GM08714 (cell line): Measurements from ENCODE around the gene THBS4.

Source experiments
- H3K4me3 ChIP-seq: fragments of 200-500 bp; sonication (Bioruptor generic); 2 replicates; pipeline ENCODE4 v1.5.1; 2014; ENCODE audit warnings: mild to moderate bottlenecking, low read length, inconsistent platforms
- ZNF274 ChIP-seq: IDR thresholded peaks from 2 replicates; pipeline ENCODE4 v1.6.1; 2012; ENCODE audit warnings: mild to moderate bottlenecking, low read depth, low read length

Gene THBS4

GRCh38 chr5:80060966-80061365 is 25.8 kb downstream of the THBS4 start:
- H3K4me3 ChIP-seq, result no peak overlapping the region
- no peak for TF ChIP-seq ZNF274

- no peak overlapping the region for H3K4me3 ChIP-seq
- TF ChIP-seq ZNF274, result no peak
Measured at GRCh38 chr5:80061547-80061946, 26.4 kb downstream of the THBS4 start.

- no peak for TF ChIP-seq ZNF274
- H3K4me3 ChIP-seq, result no peak overlapping the region
Measured at GRCh38 chr5:80064124-80064523, 29.0 kb downstream of the THBS4 start.

GRCh38 chr5:80067016-80067415 is 31.9 kb downstream of the THBS4 start:
- H3K4me3 ChIP-seq, result no peak overlapping the region
- no peak for TF ChIP-seq ZNF274

GRCh38 chr5:80067531-80068245 is 32.5 kb downstream of the THBS4 start:
- no peak overlapping the region for H3K4me3 ChIP-seq
- TF ChIP-seq ZNF274, result no peak

DNA sequence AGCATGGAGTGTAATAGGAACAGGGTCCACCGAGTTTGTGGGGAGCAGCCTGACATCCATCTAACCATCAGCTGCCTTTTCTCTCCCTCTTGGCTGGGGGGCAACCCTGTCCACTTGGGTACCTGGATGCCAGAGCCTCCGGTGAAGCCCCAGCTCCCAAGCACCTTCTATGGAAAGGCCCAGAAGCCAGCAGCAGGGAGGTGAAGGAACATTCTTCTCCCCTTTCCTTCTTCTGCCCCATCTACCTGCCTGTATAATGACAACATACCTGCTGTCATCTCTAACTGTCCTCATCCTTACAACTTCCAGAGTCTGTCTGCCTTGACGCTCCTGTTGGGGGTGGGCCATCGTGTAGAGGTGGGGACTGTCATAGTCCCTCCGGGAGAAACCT is 33.1 kb downstream of the THBS4 start:
- no peak overlapping the region for H3K4me3 ChIP-seq
- TF ChIP-seq ZNF274, result no peak

DNA sequence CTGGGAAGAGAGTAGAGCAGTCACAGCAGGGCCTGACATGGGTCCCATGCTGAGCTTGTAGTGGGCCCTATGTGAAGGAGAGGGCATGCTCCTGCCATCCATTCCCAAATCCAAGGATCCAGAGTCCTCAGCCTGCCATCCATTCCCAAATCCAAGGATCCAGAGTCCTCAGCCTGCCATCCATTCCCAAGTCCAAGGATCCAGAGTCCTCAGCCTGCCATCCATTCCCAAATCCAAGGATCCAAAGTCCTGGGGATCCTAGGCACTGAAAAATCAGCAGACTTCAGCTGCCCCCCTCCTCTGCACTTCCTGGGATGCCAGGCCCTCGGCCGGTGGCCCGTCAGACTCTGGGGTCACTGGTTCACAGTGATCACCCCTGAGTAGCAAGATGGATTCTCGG is 33.6 kb downstream of the THBS4 start:
- TF ChIP-seq ZNF274, result no peak
- H3K4me3 ChIP-seq, result no peak overlapping the region

- no peak overlapping the region for H3K4me3 ChIP-seq
- no peak for TF ChIP-seq ZNF274
Measured at GRCh38 chr5:80069251-80069800, 34.2 kb downstream of the THBS4 start.

DNA sequence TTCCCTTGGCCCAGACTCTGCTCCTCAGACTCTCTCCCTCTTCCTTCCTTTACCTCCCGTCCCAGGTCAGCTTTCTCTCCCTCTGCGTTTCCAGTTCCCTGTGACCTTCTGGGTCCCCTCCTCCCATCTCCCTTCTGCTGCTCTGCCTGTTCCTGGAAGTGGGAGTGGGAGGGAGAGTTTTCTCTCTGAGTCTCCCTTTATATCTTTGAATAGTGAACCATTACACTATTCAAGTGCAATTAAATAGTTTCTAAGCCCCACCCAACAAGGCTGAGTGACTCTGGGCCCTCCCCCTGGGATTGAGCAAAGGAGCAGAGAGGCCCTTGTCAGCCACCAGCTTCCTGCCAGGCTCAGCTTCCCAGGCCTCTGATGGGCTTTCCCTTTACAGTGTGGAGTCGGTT is 34.8 kb downstream of the THBS4 start:
- H3K4me3 ChIP-seq, result no peak overlapping the region
- TF ChIP-seq ZNF274, result no peak

DNA sequence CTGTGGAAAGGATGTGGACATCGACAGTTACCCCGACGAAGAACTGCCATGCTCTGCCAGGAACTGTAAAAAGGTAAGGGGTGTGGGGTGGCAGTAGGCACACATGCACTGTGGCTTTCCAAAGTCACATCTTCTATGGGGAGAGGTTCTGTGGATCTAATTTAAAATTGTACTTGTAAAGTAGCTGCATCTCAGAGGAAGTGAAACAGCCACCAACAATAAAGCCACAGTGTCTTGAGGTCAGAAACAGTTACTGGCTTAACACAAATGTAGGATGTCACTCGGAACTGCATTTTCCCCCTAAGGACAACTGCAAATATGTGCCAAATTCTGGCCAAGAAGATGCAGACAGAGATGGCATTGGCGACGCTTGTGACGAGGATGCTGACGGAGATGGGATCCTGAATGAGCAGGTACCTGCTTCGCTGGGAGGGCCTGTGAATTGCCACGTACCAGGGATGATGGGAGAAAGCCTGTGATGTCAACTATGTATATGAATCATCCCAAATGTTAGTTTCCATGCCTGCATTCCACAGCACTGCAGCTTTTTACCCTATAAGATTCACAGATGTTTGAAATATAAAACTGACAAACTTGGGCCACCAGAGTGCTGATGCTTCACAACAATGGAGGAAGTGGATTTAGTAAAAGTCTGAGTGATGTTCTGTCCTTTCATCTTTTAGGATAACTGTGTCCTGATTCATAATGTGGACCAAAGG is 35.3 kb downstream of the THBS4 start:
- no peak overlapping the region for H3K4me3 ChIP-seq
- no peak for TF ChIP-seq ZNF274

DNA sequence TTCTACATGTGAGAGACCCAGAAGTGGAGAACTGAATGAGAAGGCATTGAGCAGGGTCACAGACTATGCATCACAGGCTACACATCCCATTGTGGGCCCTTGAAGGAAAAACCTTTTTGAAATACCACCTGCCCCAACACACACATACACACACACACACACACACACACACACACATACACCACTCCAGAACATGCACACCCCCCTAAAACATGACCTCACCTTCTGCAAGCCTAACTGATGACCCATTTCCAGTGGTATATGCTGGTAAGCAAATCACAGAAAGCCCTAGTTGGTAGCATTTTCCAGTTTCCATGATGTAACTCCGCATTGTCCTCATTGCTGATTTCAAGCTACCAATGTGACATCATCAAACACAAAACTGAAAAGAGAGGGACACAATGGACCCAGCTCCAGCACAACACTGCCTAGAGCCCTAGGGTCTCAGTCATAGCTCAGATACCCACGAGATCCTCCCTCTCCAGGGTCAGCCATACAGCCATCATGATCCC is 36.4 kb downstream of the THBS4 start:
- no peak for TF ChIP-seq ZNF274
- no peak overlapping the region for H3K4me3 ChIP-seq

DNA sequence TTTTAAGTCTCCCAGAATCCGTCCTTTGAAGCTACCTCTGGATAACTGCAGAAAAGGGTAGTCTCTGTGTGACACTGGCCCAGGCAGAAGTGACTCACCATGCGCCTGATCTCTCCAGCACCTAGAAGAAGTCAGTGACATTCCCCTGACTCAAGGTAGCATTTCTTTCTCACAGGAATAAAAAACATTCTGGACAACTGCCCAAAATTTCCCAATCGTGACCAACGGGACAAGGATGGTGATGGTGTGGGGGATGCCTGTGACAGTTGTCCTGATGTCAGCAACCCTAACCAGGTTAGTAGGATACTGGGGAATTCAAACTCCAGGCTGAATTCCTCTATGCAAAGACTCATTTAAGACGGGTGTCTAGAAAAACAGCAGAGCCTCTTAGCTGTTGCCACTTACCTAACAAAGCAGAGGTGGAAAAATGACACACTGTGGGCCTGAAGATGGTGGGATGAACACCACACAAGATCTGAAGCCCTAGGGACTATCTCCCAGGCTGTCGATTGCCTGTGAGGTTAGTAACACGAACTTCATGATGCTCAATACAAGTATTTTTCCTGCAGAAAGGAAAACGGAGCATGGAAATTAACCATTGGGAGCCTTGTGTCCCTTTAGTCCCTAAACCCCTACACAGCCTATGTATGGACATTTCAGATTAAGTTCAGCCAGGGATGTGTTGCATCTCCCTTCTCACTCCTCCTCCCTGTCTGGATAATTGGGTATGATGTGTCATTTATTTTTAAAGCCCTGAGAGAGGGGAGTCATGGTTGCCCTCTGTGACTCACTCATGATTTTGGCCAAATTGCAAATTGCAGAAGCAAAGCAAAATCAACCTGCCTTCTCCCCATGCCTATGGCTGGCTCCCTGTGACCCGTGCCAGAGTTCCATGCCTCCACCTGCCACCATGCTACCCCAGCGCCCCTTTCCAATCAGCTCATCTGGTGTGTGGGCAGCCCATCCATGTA is 37.2 kb downstream of the THBS4 start:
- H3K4me3 ChIP-seq, result no peak overlapping the region
- no peak for TF ChIP-seq ZNF274

DNA sequence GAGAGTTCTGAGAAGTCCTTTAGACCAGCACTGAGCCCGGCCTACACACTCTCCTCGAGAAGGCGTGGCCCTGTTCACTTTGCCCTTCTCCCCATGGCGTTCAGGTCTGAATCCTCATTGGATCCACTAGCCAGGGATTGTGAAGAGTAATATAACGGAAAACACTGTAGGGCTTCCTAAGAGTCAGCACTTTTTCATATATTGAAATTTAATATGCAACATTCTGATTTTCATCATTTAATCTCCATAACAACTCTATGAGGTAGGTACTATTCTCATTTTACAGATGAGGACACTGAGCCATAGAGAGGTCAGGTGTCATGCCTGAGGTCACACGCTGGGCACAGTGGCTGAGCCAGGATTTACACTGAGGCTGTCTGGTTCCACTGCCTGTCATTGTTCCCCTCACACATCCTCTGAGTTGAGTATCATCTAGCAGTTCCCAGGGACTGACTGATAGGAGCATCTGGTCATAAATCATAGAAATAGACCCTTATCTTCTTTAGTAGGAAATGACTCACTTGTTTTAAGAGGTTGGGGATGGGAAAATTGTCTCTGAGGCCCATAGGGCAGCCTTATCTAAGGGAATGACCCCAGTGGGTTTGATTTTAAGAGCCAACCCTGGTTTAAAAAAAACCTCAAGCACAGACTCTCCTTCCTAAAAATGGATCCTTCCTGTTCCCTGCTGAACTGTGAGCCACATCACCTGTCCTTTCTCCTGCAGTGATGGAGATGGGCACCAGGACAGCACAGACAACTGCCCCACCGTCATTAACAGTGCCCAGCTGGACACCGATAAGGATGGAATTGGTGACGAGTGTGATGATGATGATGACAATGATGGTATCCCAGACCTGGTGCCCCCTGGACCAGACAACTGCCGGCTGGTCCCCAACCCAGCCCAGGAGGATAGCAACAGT is 41.2 kb downstream of the THBS4 start:
- H3K4me3 ChIP-seq, result no peak overlapping the region
- TF ChIP-seq ZNF274, result no peak
